ENCODE measurements around the gene C12orf42.

The C12orf42 gene

GRCh38 chr12:103333676-103334075, 162.1 kb downstream of the C12orf42 start:
- TF ChIP-seq EZH2phosphoT487 (conservative IDR thresholded peaks at IDR 0.05; ENCODE audit: low read length), result no peak
- TF ChIP-seq, protein P1, sequence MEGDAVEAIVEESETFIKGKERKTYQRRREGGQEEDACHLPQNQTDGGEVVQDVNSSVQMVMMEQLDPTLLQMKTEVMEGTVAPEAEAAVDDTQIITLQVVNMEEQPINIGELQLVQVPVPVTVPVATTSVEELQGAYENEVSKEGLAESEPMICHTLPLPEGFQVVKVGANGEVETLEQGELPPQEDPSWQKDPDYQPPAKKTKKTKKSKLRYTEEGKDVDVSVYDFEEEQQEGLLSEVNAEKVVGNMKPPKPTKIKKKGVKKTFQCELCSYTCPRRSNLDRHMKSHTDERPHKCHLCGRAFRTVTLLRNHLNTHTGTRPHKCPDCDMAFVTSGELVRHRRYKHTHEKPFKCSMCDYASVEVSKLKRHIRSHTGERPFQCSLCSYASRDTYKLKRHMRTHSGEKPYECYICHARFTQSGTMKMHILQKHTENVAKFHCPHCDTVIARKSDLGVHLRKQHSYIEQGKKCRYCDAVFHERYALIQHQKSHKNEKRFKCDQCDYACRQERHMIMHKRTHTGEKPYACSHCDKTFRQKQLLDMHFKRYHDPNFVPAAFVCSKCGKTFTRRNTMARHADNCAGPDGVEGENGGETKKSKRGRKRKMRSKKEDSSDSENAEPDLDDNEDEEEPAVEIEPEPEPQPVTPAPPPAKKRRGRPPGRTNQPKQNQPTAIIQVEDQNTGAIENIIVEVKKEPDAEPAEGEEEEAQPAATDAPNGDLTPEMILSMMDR (IDR thresholded peaks at IDR 0.05; ENCODE audit: insufficient read depth, low read length, poor library complexity, severe bottlenecking), result no peak
- no peaks in the 10 kb centered on the region for H3K9me2 ChIP-seq (replicated peaks; ENCODE audit: insufficient read depth, low read length)
- no peaks in the 10 kb centered on the region for H3F3A ChIP-seq (ENCODE audit: insufficient read depth)
- H2AFZ ChIP-seq (ENCODE audit: low read depth, low read length, severe bottlenecking), result no peak overlapping the region
- no peaks in the 10 kb centered on the region for H3K36me3 ChIP-seq (ENCODE audit: low read length)
- no peaks in the 10 kb centered on the region for H3K79me2 ChIP-seq (ENCODE audit: insufficient read depth, low read length)
- no peak overlapping the region for H3K4me3 ChIP-seq (ENCODE audit: insufficient read depth, low read length, poor library complexity, severe bottlenecking)
- H4K20me1 ChIP-seq (ENCODE audit: low read depth, low read length), result no peaks in the 10 kb centered on the region
- H3K9ac ChIP-seq (ENCODE audit: low read length), result no peak overlapping the region
- no peaks in the 10 kb centered on the region for H3K9me3 ChIP-seq (ENCODE audit: insufficient read depth, low read length)
- H3K27ac ChIP-seq (ENCODE audit: low read depth, low read length), result no peak overlapping the region
- no peaks in the 10 kb centered on the region for H3K27me3 ChIP-seq (ENCODE audit: low read length)
- H3K4me2 ChIP-seq (ENCODE audit: low read depth, low read length, poor library complexity, severe bottlenecking), result no peak overlapping the region

DNA sequence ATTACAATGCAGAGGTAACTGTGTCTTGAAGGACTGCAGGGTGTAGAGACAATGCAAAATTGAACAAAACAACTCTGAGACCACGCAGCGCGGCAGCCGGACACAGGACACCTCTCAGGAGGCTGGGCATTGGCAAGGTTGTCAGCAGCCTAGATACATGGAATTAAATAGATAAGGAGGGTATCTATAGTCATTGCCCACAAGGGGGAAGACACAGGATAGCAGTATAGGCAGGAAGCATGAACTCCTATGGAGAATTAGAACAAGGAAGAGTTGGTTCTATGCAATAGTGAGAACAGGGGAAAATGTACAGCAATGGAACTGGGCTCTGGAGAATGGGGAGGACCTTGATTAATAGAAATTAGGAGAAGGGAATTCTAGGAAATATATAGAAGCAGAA, 164.1 kb downstream of the C12orf42 start:
- Histone ChIP-seq H3K27ac (ENCODE audit: low read depth, low read length) (no peak overlapping the region), H3K9me3 (ENCODE audit: insufficient read depth, low read length) (no peaks in the 10 kb centered on the region), H3K4me2 (ENCODE audit: low read depth, low read length, poor library complexity, severe bottlenecking) (no peak overlapping the region), H3K36me3 (ENCODE audit: low read length) (no peaks in the 10 kb centered on the region), H3F3A (ENCODE audit: insufficient read depth) (no peaks in the 10 kb centered on the region), H3K4me3 (ENCODE audit: insufficient read depth, low read length, poor library complexity, severe bottlenecking) (no peak overlapping the region), H3K79me2 (ENCODE audit: insufficient read depth, low read length) (no peaks in the 10 kb centered on the region), H4K20me1 (ENCODE audit: low read depth, low read length) (no peaks in the 10 kb centered on the region), H2AFZ (ENCODE audit: low read depth, low read length, severe bottlenecking) (no peak overlapping the region), H3K9me2 (replicated peaks; ENCODE audit: insufficient read depth, low read length) (no peaks in the 10 kb centered on the region), H3K9ac (ENCODE audit: low read length) (no peak overlapping the region), H3K27me3 (ENCODE audit: low read length) (no peaks in the 10 kb centered on the region)
- TF ChIP-seq, protein P1 (IDR thresholded peaks at IDR 0.05; ENCODE audit: insufficient read depth, low read length, poor library complexity, severe bottlenecking), result no peak
- TF ChIP-seq EZH2phosphoT487 (conservative IDR thresholded peaks at IDR 0.05; ENCODE audit: low read length), result no peak

- H3K79me2 ChIP-seq (ENCODE audit: insufficient read depth, low read length), result no peaks in the 10 kb centered on the region
- H3K36me3 ChIP-seq (ENCODE audit: low read length), result no peaks in the 10 kb centered on the region
- no peaks in the 10 kb centered on the region for H3K9me2 ChIP-seq (replicated peaks; ENCODE audit: insufficient read depth, low read length)
- no peaks in the 10 kb centered on the region for H3F3A ChIP-seq (ENCODE audit: insufficient read depth)
- no peaks in the 10 kb centered on the region for H3K9me3 ChIP-seq (ENCODE audit: insufficient read depth, low read length)
- no peak overlapping the region for H2AFZ ChIP-seq (ENCODE audit: low read depth, low read length, severe bottlenecking)
- H4K20me1 ChIP-seq (ENCODE audit: low read depth, low read length), result no peaks in the 10 kb centered on the region
- TF ChIP-seq, protein P1 (IDR thresholded peaks at IDR 0.05; ENCODE audit: insufficient read depth, low read length, poor library complexity, severe bottlenecking), result no peak
- no peak for TF ChIP-seq EZH2phosphoT487 (conservative IDR thresholded peaks at IDR 0.05; ENCODE audit: low read length)
- no peak overlapping the region for H3K27ac ChIP-seq (ENCODE audit: low read depth, low read length)
- H3K4me2 ChIP-seq (ENCODE audit: low read depth, low read length, poor library complexity, severe bottlenecking), result no peak overlapping the region
- H3K27me3 ChIP-seq (ENCODE audit: low read length), result no peaks in the 10 kb centered on the region
- no peak overlapping the region for H3K9ac ChIP-seq (ENCODE audit: low read length)
- H3K4me3 ChIP-seq (ENCODE audit: insufficient read depth, low read length, poor library complexity, severe bottlenecking), result no peak overlapping the region
These were observed 165.1 kb downstream of the C12orf42 start for GRCh38 chr12:103330672-103331071.
